Measurements from ENCODE around the gene AMER2.
"Not testable (repeated sequence)": the region's sequence is repeated elsewhere in the genome, so short reads cannot be mapped to it uniquely, and the experiment has no call there.

AMER2 gene

GRCh38 chr13:25180775-25181537, 8.9 kb upstream of the AMER2 start:
- DNase-seq, result no peak

GRCh38 chr13:25179832-25180774, 8.0 kb upstream of the AMER2 start:
- no peak for DNase-seq

GRCh38 chr13:25179011-25179410, 6.9 kb upstream of the AMER2 start:
- DNase-seq, result no peak

- no peak for DNase-seq
These were observed 6.0 kb upstream of the AMER2 start for GRCh38 chr13:25178070-25178469.

GRCh38 chr13:25177636-25178035, 5.5 kb upstream of the AMER2 start:
- DNase-seq, result no peak

GRCh38 chr13:25177012-25177411, 4.9 kb upstream of the AMER2 start:
- no peak for DNase-seq

- DNase-seq, result no peak
These were observed 3.3 kb upstream of the AMER2 start for GRCh38 chr13:25175431-25175830.

GRCh38 chr13:25175026-25175425, 2.9 kb upstream of the AMER2 start:
- DNase-seq, result no peak

- DNase-seq, result no peak
These were observed 2.2 kb upstream of the AMER2 start for GRCh38 chr13:25174304-25174703.

- DNase-seq, result no peak
These were observed 179 bp upstream of the AMER2 start for GRCh38 chr13:25172303-25172630.

- no peak for DNase-seq
These were observed 945 bp downstream of the AMER2 start for GRCh38 chr13:25171170-25171516.

GRCh38 chr13:25170554-25171111, 1.5 kb downstream of the AMER2 start:
- peak; percentile 16 for DNase-seq

GRCh38 chr13:25169951-25170553, 2.0 kb downstream of the AMER2 start:
- DNase-seq, result no peak

- no peak for DNase-seq
These were observed 2.7 kb downstream of the AMER2 start for GRCh38 chr13:25169356-25169755.

- DNase-seq, result no peak
These were observed 3.3 kb downstream of the AMER2 start for GRCh38 chr13:25168790-25169189.

- DNase-seq, result no peak
These were observed 4.5 kb downstream of the AMER2 start for GRCh38 chr13:25167382-25168174.

GRCh38 chr13:25166306-25166705, 5.8 kb downstream of the AMER2 start:
- DNase-seq, result no peak

GRCh38 chr13:25165663-25166062, 6.4 kb downstream of the AMER2 start:
- no peak for DNase-seq

GRCh38 chr13:25165163-25165562, 6.9 kb downstream of the AMER2 start:
- DNase-seq, result not testable (repeated sequence)

GRCh38 chr13:25157681-25158080, 14.4 kb downstream of the AMER2 start:
- DNase-seq, result no peak

- no peak for DNase-seq
These were observed 18.4 kb downstream of the AMER2 start for GRCh38 chr13:25153736-25154135.

- DNase-seq, result no peak
These were observed 20.4 kb downstream of the AMER2 start for GRCh38 chr13:25151626-25152195.
